Measurements from ENCODE around the gene GABPB1.
A peak's percentile ranks its signal among the peaks of the same experiment; 100 is the strongest.

The GABPB1 gene

GRCh38 chr15:50355980-50356379 is 982 bp upstream of the GABPB1 start:
- no peak for DNase-seq (ENCODE audit: extremely low read depth, low read depth)
- TF ChIP-seq CTCF (IDR thresholded peaks at IDR 0.05; ENCODE audit: low read depth, low read length, missing control alignments) = no peak
- H3K4me3 ChIP-seq (replicated peaks; ENCODE audit: low read depth, low read length) = peak overlapping the region; percentile 61

- peak overlapping the region; percentile 61 for H3K4me3 ChIP-seq (replicated peaks; ENCODE audit: low read depth, low read length)
- DNase-seq (ENCODE audit: extremely low read depth, low read depth) = no peak
- no peak for TF ChIP-seq CTCF (IDR thresholded peaks at IDR 0.05; ENCODE audit: low read depth, low read length, missing control alignments)
These were observed 564 bp upstream of the GABPB1 start for GRCh38 chr15:50355619-50355905.

- peak overlapping the region; percentile 61 for H3K4me3 ChIP-seq (replicated peaks; ENCODE audit: low read depth, low read length)
- peak; percentile 71 for DNase-seq (ENCODE audit: extremely low read depth, low read depth)
- no peak for TF ChIP-seq CTCF (IDR thresholded peaks at IDR 0.05; ENCODE audit: low read depth, low read length, missing control alignments)
These were observed 792 bp downstream of the GABPB1 start for GRCh38 chr15:50353975-50354837.

- peak overlapping the region; percentile 61 for H3K4me3 ChIP-seq (replicated peaks; ENCODE audit: low read depth, low read length)
- no peak for DNase-seq (ENCODE audit: extremely low read depth, low read depth)
- no peak for TF ChIP-seq CTCF (IDR thresholded peaks at IDR 0.05; ENCODE audit: low read depth, low read length, missing control alignments)
These were observed 1.6 kb downstream of the GABPB1 start for GRCh38 chr15:50353251-50353974.

- no peak for DNase-seq (ENCODE audit: extremely low read depth, low read depth)
- no peak for TF ChIP-seq CTCF (IDR thresholded peaks at IDR 0.05; ENCODE audit: low read depth, low read length, missing control alignments)
- H3K4me3 ChIP-seq (replicated peaks; ENCODE audit: low read depth, low read length) = no peak overlapping the region
These were observed 4.4 kb downstream of the GABPB1 start for GRCh38 chr15:50350621-50351020.

GRCh38 chr15:50345298-50345697 is 9.7 kb downstream of the GABPB1 start:
- no peak overlapping the region for H3K4me3 ChIP-seq (replicated peaks; ENCODE audit: low read depth, low read length)
- DNase-seq (ENCODE audit: extremely low read depth, low read depth) = no peak
- no peak for TF ChIP-seq CTCF (IDR thresholded peaks at IDR 0.05; ENCODE audit: low read depth, low read length, missing control alignments)

Measured in HFF-Myc (cell line).